AG10803 (cell line): ENCODE results near the gene MAP2K6.

Experiments used
- DNase-seq: peaks from one replicate; pipeline ENCODE4 v3.0.0; 2010; ENCODE audit warnings: low read depth
- H3K4me3 ChIP-seq: 2 replicates; pipeline ENCODE4 v1.5.1; 2011; ENCODE audit warnings: mild to moderate bottlenecking, low read length, control low read depth
- TF ChIP-seq, protein P1 (sequence below): conservative IDR thresholded peaks from 2 replicates; pipeline ENCODE4 v1.5.1; 2011; ENCODE audit warnings: mild to moderate bottlenecking, low read length, control low read depth, inconsistent platforms

Gene MAP2K6

DNA sequence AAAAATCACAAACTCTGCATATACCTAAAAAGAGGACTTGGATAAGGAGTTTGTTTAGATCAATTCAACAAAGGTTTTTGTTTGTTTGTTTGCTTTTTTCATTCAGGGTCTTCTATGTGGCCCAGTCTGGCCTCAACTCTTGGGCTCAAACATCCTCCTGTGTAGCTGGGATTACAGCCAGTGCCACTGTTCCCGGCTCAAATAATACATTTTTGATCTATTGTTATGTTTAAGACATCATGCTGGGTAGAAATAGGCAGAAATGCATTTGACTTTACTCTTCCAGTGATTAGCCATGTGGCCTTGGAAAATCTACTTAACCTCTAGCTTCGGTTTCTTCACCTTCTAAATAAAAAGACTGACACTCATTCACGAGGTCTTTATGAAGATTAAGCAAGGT is 11.5 kb downstream of the MAP2K6 start:
- DNase-seq: no peak
- TF ChIP-seq, protein P1, sequence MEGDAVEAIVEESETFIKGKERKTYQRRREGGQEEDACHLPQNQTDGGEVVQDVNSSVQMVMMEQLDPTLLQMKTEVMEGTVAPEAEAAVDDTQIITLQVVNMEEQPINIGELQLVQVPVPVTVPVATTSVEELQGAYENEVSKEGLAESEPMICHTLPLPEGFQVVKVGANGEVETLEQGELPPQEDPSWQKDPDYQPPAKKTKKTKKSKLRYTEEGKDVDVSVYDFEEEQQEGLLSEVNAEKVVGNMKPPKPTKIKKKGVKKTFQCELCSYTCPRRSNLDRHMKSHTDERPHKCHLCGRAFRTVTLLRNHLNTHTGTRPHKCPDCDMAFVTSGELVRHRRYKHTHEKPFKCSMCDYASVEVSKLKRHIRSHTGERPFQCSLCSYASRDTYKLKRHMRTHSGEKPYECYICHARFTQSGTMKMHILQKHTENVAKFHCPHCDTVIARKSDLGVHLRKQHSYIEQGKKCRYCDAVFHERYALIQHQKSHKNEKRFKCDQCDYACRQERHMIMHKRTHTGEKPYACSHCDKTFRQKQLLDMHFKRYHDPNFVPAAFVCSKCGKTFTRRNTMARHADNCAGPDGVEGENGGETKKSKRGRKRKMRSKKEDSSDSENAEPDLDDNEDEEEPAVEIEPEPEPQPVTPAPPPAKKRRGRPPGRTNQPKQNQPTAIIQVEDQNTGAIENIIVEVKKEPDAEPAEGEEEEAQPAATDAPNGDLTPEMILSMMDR: no peak
- no peak overlapping the region for H3K4me3 ChIP-seq

DNA sequence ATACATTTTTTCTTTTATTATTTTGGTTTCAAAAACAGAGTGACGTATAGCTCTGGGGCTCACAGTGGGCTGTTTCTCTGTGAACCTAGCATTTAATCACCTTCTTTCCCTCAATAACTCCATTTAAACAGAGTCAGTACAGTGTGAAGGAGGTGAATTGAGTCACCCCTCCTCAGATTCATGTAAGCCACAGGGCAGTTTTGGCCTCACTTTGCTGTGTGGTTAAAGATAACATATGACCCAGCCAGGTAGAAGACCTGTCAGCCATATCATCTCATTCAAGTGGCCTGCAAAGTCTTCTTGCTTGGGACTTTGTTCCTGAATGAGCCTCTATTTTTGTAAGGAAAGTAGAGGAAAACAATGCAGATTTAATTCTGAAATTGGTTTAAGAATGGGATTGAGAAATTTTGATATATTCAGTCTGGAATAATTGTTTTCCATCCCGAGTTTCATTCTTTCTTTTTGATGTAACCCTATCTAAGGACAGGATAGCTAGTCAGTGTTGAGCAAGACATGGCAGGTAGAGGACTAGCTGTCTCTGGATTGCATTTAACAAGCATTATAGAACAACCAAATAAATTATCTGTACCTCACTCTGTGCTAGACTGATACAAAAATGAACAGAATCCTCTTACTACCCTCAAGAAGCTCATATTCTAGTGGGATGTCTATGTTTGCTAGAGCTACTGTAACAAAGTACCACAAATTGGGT is 13.1 kb downstream of the MAP2K6 start:
- no peak for DNase-seq
- no peak overlapping the region for H3K4me3 ChIP-seq
- TF ChIP-seq, protein P1: no peak

DNA sequence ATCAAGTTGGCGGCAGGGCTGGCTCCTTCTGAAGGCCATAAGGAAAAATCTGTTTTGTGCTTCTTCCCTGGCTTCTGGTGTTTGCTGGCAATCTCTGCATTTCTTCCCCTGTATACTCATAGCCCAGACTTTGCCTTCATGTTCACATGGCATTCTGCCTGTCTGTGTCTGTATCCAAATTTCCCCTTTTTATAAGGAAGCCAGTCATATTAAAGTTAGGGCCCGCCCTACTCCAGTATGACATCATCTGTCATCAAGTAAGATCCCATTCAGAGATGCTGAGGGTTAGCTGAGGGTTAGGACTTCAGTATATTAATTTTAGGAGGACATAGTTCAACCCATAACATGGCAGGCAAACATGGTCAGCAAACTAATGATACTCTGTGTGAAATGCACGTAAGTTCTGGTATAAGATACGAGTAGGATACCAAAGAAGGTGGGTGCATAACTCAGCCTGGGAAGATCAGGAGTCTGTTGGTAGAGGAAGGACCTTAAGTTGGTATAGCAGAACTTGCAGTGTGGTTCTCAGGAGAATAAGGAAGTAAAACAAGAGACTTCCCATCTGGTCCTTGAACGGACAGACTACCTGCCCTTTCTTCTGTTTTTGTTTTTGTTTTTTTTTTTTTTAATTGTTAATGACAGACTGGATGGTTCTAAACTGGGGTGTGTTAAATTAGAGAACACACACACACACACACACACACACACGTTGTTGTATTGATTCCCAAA is 13.9 kb downstream of the MAP2K6 start:
- DNase-seq: no peak
- TF ChIP-seq, protein P1: no peak

DNA sequence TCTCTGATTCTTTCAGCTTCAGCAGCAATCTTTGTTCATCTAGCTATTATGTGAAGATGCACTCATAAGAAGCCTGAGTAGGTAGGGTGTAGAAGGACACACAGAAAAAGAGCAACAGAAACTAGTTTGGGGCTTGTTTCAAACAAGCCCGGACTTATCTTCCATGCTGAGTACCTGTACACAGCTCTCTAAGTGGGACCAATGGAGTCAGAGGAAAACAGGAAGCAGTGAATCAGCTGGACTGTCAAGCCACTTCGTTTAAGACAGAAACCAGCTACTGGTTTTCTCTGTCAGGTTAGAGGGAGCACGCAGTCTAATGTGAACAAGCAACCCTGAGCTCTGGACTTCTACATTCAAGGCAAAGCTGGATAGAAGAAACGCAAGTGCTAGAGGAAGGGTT is 16.0 kb downstream of the MAP2K6 start:
- TF ChIP-seq, protein P1: no peak
- no peak for DNase-seq
- H3K4me3 ChIP-seq: no peak overlapping the region

More for the DNA sequence above, 13.9 kb downstream of the MAP2K6 start:
- no peak overlapping the region for H3K4me3 ChIP-seq

DNA sequence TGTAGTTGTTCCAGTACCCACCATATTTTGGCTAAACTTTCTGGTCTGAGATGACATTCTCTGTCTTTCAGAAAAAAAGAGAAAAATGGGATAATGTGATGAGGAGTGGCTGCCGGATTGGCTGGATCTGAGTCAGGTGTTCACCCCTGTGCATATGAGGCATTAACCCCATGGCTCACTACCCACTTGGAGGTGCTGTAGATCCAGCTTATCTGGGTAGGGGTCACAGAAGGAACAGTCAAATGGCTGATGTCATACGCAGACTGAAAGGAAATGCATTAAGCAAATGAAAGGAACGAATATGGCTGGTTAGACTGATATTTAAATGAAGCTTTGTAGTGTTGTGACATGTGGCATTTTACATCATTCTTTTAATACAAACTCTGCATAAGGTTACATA is 17.3 kb downstream of the MAP2K6 start:
- no peak overlapping the region for H3K4me3 ChIP-seq
- TF ChIP-seq, protein P1: no peak
- no peak for DNase-seq

DNA sequence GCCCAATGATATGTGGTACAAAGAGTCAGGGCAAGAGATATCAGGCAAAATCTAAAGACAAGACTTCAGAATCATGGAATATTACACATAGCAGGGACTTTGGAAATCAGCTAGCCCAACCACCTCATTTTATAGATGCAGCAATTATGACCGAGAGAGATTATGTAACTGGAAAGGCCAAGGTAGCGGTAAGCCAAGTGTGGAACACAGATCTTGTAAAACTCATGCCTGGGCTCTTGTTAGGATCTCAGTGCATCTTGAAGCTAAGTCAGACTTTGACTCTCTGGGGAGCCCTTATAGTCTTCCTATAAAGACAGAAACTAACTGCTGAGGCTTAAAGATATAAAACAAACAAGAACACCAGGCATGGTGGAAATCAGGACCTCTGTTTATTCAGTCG is 18.6 kb downstream of the MAP2K6 start:
- DNase-seq: no peak
- TF ChIP-seq, protein P1: no peak
- no peak overlapping the region for H3K4me3 ChIP-seq

DNA sequence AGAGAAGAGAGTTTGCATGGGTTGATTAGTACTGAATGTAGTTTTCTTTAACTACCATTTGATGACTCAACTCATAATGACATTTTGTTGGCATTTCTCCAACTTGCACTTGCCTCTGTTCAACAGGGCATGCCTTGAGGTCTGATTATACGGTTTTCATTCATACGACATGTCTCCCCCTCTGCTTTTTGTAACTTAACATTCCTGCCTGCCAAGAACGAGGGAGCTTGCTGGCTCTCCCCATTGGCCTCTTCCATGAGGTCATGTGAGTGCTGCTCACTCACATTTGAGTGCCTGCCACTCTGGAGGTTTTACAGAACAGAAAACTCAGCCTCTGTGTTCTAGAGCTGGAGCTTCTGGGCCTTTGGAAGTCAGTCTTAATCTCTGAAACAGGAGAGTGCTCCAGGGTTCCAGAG is 19.7 kb downstream of the MAP2K6 start:
- no peak overlapping the region for H3K4me3 ChIP-seq
- no peak for DNase-seq
- TF ChIP-seq, protein P1: no peak
